Activated CD8-positive, alpha-beta T cell treated with anti-CD3 and anti-CD28 coated beads for 36 hours (primary cell): ENCODE results near the gene MYO6. TPM values are rescaled to one million over a fixed set of nuclear protein-coding genes. Genes with fewer than 3 reads are reported as not detected.
"Not testable (repeated sequence)": the region's sequence is repeated elsewhere in the genome, so short reads cannot be mapped to it uniquely, and the experiment has no call there.

ENCODE experiments used
- ATAC-seq: fragments of 200-7000 bp; cut with Tn5 transposase; one replicate; pipeline ENCODE4 v1.10.0; 2021; ENCODE audit warnings: mild to moderate bottlenecking, moderate library complexity
- CTCF ChIA-PET: fragments of 350-600 bp; sonication (Branson Sonifier 250); formaldehyde crosslinking; loops from one replicate; lab custom pipeline; 2021; ENCODE audit warnings: antibody characterized with exemption; lab: Charles Lee
- POLR2A ChIA-PET: fragments of 350-600 bp; sonication (Branson Sonifier 250); formaldehyde crosslinking; loops from one replicate; lab custom pipeline; 2021; ENCODE audit warnings: antibody characterized with exemption; lab: Charles Lee
- DNase-seq: peaks from one replicate; pipeline ENCODE4 v3.0.0-alpha.2; 2020
- H3K27ac Mint-ChIP-seq: one replicate; pipeline ENCODE4 v1.8.0; 2021; ENCODE audit warnings: mild to moderate bottlenecking, mixed read lengths
- H3K27me3 Mint-ChIP-seq: one replicate; pipeline ENCODE4 v1.8.0; 2021; ENCODE audit warnings: mixed read lengths
- H3K36me3 Mint-ChIP-seq: one replicate; pipeline ENCODE4 v1.8.0; 2021; ENCODE audit warnings: low read depth, mixed read lengths
- H3K4me1 Mint-ChIP-seq: one replicate; pipeline ENCODE4 v1.8.0; 2021; ENCODE audit warnings: low read depth, mixed read lengths
- H3K4me3 Mint-ChIP-seq: one replicate; pipeline ENCODE4 v1.8.0; 2021; ENCODE audit warnings: mild to moderate bottlenecking, moderate library complexity, mixed read lengths
- H3K9me3 Mint-ChIP-seq: one replicate; pipeline ENCODE4 v1.8.0; 2021; ENCODE audit warnings: mixed read lengths
- CTCF ChIP-seq: fragments of 200-600 bp; IDR thresholded peaks from one replicate; pipeline ENCODE4 v1.8.0; 2022; ENCODE audit warnings: antibody characterized with exemption, mild to moderate bottlenecking
- intact Hi-C: fragments of 100-400 bp; cut with micrococcal nuclease; formaldehyde crosslinking; loops from one replicate; pipeline ENCODE4 v1.10.0; 2022
- total RNA-seq, 2 experiments: library from RNA; stranded (reverse); gene quantifications; one replicate each; pipeline ENCODE4 v1.2.3, GENCODE V29; 2021

MYO6 gene
- total RNA-seq, 2 experiments from 2014 or later, result 1.4 TPM

GRCh38 chr6:75896526-75896925 is 147.5 kb downstream of the MYO6 start:
- intact Hi-C loops, result no loop called here
- no peak for TF ChIP-seq CTCF
- Mint-ChIP-seq H3K36me3 (peaks cover 1% of the 10 kb centered on the region), H3K27me3 (no peaks in the 10 kb centered on the region), H3K4me1 (peaks cover 2% of the 10 kb centered on the region), H3K4me3 (no peak overlapping the region), H3K27ac (no peak overlapping the region), H3K9me3 (peaks cover 1% of the 10 kb centered on the region)
- DNase-seq, result no peak
- no peak for ATAC-seq
- CTCF ChIA-PET, result no interaction called here
- POLR2A ChIA-PET, result interaction anchor here (0.9 kb wide), 1 partner anchor 47 kb away, joined by 3 read pairs; no protein-coding TSS in a partner anchor

GRCh38 chr6:75900216-75900615 is 151.2 kb downstream of the MYO6 start:
- H3K27ac Mint-ChIP-seq, POLR2A ChIA-PET, ATAC-seq, H3K4me3 Mint-ChIP-seq, H3K9me3 Mint-ChIP-seq, CTCF ChIA-PET, DNase-seq, H3K4me1 Mint-ChIP-seq, H3K27me3 Mint-ChIP-seq, H3K36me3 Mint-ChIP-seq, intact Hi-C loops: not testable (repeated sequence)

GRCh38 chr6:75905129-75905528 is 156.1 kb downstream of the MYO6 start:
- H3K36me3 Mint-ChIP-seq, H3K4me1 Mint-ChIP-seq, POLR2A ChIA-PET, H3K9me3 Mint-ChIP-seq, ATAC-seq, DNase-seq, H3K27me3 Mint-ChIP-seq, intact Hi-C loops, H3K4me3 Mint-ChIP-seq, H3K27ac Mint-ChIP-seq: not testable (repeated sequence)
- CTCF ChIA-PET, result interaction anchor here (2.7 kb wide), 1 partner anchor 12 kb away, joined by 12 read pairs; no protein-coding TSS in a partner anchor

- H3K27ac Mint-ChIP-seq, result no peak overlapping the region
- ATAC-seq (no peak), DNase-seq (no peak)
- intact Hi-C loops, result no loop called here
- no peak overlapping the region for H3K4me3 Mint-ChIP-seq
- no peak for TF ChIP-seq CTCF
- H3K27me3 Mint-ChIP-seq, result no peaks in the 10 kb centered on the region
- no peaks in the 10 kb centered on the region for H3K36me3 Mint-ChIP-seq
- ChIA-PET CTCF (interaction anchor here (2.7 kb wide), 1 partner anchor 14 kb away, joined by 12 read pairs; no protein-coding TSS in a partner anchor), POLR2A (no interaction called here)
- H3K9me3 Mint-ChIP-seq, result no peaks in the 10 kb centered on the region
- H3K4me1 Mint-ChIP-seq, result no peaks in the 10 kb centered on the region
These were observed 157.8 kb downstream of the MYO6 start for GRCh38 chr6:75906871-75907270.

- H3K4me3 Mint-ChIP-seq, result no peak overlapping the region
- no peaks in the 10 kb centered on the region for H3K36me3 Mint-ChIP-seq
- H3K27me3 Mint-ChIP-seq, result no peaks in the 10 kb centered on the region
- CTCF ChIA-PET, result interaction anchor here (2.7 kb wide), 1 partner anchor 14 kb away, joined by 12 read pairs; no protein-coding TSS in a partner anchor
- POLR2A ChIA-PET, result no interaction called here
- no peak for ATAC-seq
- H3K27ac Mint-ChIP-seq, result no peak overlapping the region
- no peak for TF ChIP-seq CTCF
- no peaks in the 10 kb centered on the region for H3K4me1 Mint-ChIP-seq
- no peak for DNase-seq
- intact Hi-C loops, result no loop called here
- H3K9me3 Mint-ChIP-seq, result no peaks in the 10 kb centered on the region
These were observed 158.4 kb downstream of the MYO6 start for GRCh38 chr6:75907444-75907843.

- H3K4me1 Mint-ChIP-seq, result no peaks in the 10 kb centered on the region
- ChIA-PET CTCF (interaction anchor here (2.2 to 2.4 kb wide), 2 partner anchors 19 to 22 kb away, joined by 9 read pairs; no protein-coding TSS in a partner anchor), POLR2A (no interaction called here)
- H3K9me3 Mint-ChIP-seq, result no peaks in the 10 kb centered on the region
- H3K36me3 Mint-ChIP-seq, result no peaks in the 10 kb centered on the region
- no peak overlapping the region for H3K4me3 Mint-ChIP-seq
- no peak overlapping the region for H3K27ac Mint-ChIP-seq
- H3K27me3 Mint-ChIP-seq, result peaks cover 1% of the 10 kb centered on the region
- ATAC-seq (no peak), DNase-seq (no peak)
- TF ChIP-seq CTCF, result no peak
- intact Hi-C loops, result no loop called here
These were observed 164.0 kb downstream of the MYO6 start for GRCh38 chr6:75913040-75913439.
